Kidney (tissue), 14 donors: ENCODE measurements around the gene TRMT1. TPM values are rescaled to one million over a fixed set of nuclear protein-coding genes. Genes with fewer than 3 reads are reported as not detected.
A peak's percentile ranks its signal among the peaks of the same experiment; 100 is the strongest.

Experiments used
- DNase-seq, 5 donors: peaks; one replicate each; pipeline ENCODE4 v3.0.0-alpha.2; 2013 to 2020
- FAIRE-seq: peaks from 2 replicates; lab custom pipeline; 2012; peaks lifted over from hg19 to GRCh38; lab: Jason Lieb, UNC
- H3K27ac ChIP-seq, 2 donors: one replicate each; pipeline ENCODE4 v1.7.0; 2013; ENCODE audit warnings: low read depth in 2 of 2, low read length in 2 of 2, inconsistent platforms in 1 of 2
- H3K27me3 ChIP-seq: one replicate; pipeline ENCODE4 v1.7.1; 2013; ENCODE audit warnings: low read length, inconsistent platforms; ENCODE audit not compliant: control insufficient read depth, insufficient read depth
- H3K36me3 ChIP-seq, 3 donors: one replicate each; pipeline versions ENCODE4 v1.7.0 to v1.7.1; 2013; ENCODE audit warnings: low read length in 3 of 3, control low read depth in 1 of 3, inconsistent platforms in 1 of 3; ENCODE audit not compliant: insufficient read depth in 3 of 3, control insufficient read depth in 2 of 3
- H3K4me1 ChIP-seq, 3 donors: one replicate each; pipeline versions ENCODE4 v1.7.0 to v1.7.1; 2013; ENCODE audit warnings: low read length in 3 of 3, inconsistent platforms in 1 of 3, low read depth in 1 of 3; ENCODE audit not compliant: control insufficient read depth in 2 of 3, insufficient read depth in 2 of 3
- H3K4me3 ChIP-seq, 3 donors: one replicate each; pipeline versions ENCODE4 v1.7.0 to v1.8.1; 2013; ENCODE audit warnings: low read length in 3 of 3, control low read depth in 1 of 3, inconsistent platforms in 1 of 3
- H3K9ac ChIP-seq, 3 donors: one replicate each; pipeline versions ENCODE4 v1.7.0 to v1.7.1; 2013; ENCODE audit warnings: low read length in 3 of 3, control low read depth in 1 of 3, inconsistent platforms in 1 of 3
- H3K9me3 ChIP-seq, 3 donors: one replicate each; pipeline versions ENCODE4 v1.7.0 to v1.7.1; 2013; ENCODE audit warnings: low read length in 3 of 3, control low read depth in 1 of 3, inconsistent platforms in 1 of 3; ENCODE audit not compliant: control insufficient read depth in 2 of 3, insufficient read depth in 1 of 3
- CTCF ChIP-seq: IDR thresholded peaks from 3 replicates; pipeline ENCODE4 v1.5.1; 2012; ENCODE audit warnings: mild to moderate bottlenecking, moderate library complexity, borderline replicate concordance; ENCODE audit not compliant: insufficient read depth; ENCODE audit errors: extremely low read depth
- intact Hi-C: fragments of 100-400 bp; cut with DNase I; formaldehyde crosslinking; loops from one replicate; pipeline ENCODE4 v1.11.1; 2022
- polyA plus RNA-seq: library from polyadenylated mRNA; stranded (reverse); fragments of 350-450 nt; fragmentation: Illumina TruSeq; extraction: RNeasy Lipid Tissue Mini Kit (QIAGEN cat#74804); gene quantifications from one replicate; pipeline ENCODE4 v1.2.3, GENCODE V29; 2014; ENCODE audit warnings: low read depth, low replicate concordance; ENCODE audit not compliant: insufficient read depth
- total RNA-seq: library from RNA; stranded (reverse); fragmentation: NEBNext Ultra II Directional; extraction: Animal tissue kit (Norgen Biotek cat#: 25700); gene quantifications from one replicate; pipeline ENCODE4 v1.2.1, GENCODE V29; 2021
- donor health status: control.
- donor health status: control.
- donor health status: control.
- donor health status: control.
- donor health status: control.
- donor health status: DM: yes; HTN: yes; CAD: no.
- donor health status: Normal renal cell carcinoma (clear cell type).

Gene TRMT1
- total and polyA plus RNA-seq, 2 donors from 2014 or later = 22.7 to 40.0 TPM

GRCh38 chr19:13160557-13160956 is 44.0 kb upstream of the TRMT1 start:
- no peak overlapping the region for H3K4me3 ChIP-seq
- DNase-seq = no peak
- H3K36me3 ChIP-seq = no peaks in the 10 kb centered on the region
- no peak overlapping the region for H3K27ac ChIP-seq
- no peak for FAIRE-seq
- peaks cover 7 to 29% (median 15%) of the 10 kb centered on the region in 3 donors for H3K4me1 ChIP-seq
- no peaks in the 10 kb centered on the region for H3K27me3 ChIP-seq
- intact Hi-C loops = no loop called here
- no peak overlapping the region for H3K9ac ChIP-seq
- TF ChIP-seq CTCF = no peak
- H3K9me3 ChIP-seq = no peaks in the 10 kb centered on the region

GRCh38 chr19:13159713-13160112 is 43.2 kb upstream of the TRMT1 start:
- H3K4me1 ChIP-seq = peaks cover 4 to 25% (median 9%) of the 10 kb centered on the region in 3 donors
- no peaks in the 10 kb centered on the region for H3K9me3 ChIP-seq
- no peak overlapping the region for H3K4me3 ChIP-seq
- no peaks in the 10 kb centered on the region for H3K36me3 ChIP-seq
- no peak overlapping the region for H3K27ac ChIP-seq
- H3K27me3 ChIP-seq = no peaks in the 10 kb centered on the region
- intact Hi-C loops = no loop called here
- DNase-seq (no peak), FAIRE-seq (no peak)
- no peak overlapping the region for H3K9ac ChIP-seq
- TF ChIP-seq CTCF = no peak

GRCh38 chr19:13155472-13156359 is 39.2 kb upstream of the TRMT1 start:
- intact Hi-C loops = no loop called here
- Histone ChIP-seq H3K36me3 (no peaks in the 10 kb centered on the region), H3K9ac (peak overlapping the region; percentile 65 to 83 (median 73)), H3K27me3 (no peaks in the 10 kb centered on the region), H3K4me1 (peaks cover 0 to 7% (median 0%) of the 10 kb centered on the region in 3 donors), H3K9me3 (no peaks in the 10 kb centered on the region), H3K4me3 (peak overlapping the region; percentile 73 to 99 (median 89)), H3K27ac (peak overlapping the region; percentile 98)
- no peak for TF ChIP-seq CTCF
- FAIRE-seq (no peak), DNase-seq (peak; percentile 83 to 95 (median 87))
